ENCODE measurements around the gene TELO2. TPM values are rescaled to one million over a fixed set of nuclear protein-coding genes. Genes with fewer than 3 reads are reported as not detected.

The TELO2 gene
- total RNA-seq, 2 donors from 2014 or later = 85.0 to 91.7 TPM

- H3K9me3 ChIP-seq (ENCODE audit: control insufficient read depth, low read length) = no peaks in the 10 kb centered on the region
- no peaks in the 10 kb centered on the region for H3K27me3 Mint-ChIP-seq (ENCODE audit: insufficient read depth)
- no peak for TF ChIP-seq CTCF (conservative IDR thresholded peaks at IDR 0.05)
- H3K36me3 ChIP-seq (ENCODE audit: control insufficient read depth, insufficient read depth, low read length) = no peaks in the 10 kb centered on the region
- no peak overlapping the region for H3K4me3 ChIP-seq (ENCODE audit: low read length)
- no peak overlapping the region for H3K9ac ChIP-seq (ENCODE audit: extremely low read depth, low read length, poor library complexity, severe bottlenecking)
- H3K4me3 Mint-ChIP-seq = no peak overlapping the region
- no peak for DNase-seq
- H3K27ac ChIP-seq (ENCODE audit: low read depth, low read length) = no peak overlapping the region
- 93 to 99% methylated on average over 13 to 18 of the region's 18 CpGs for WGBS, 2 experiments (ENCODE audit: insufficient coverage in 1 of 2, insufficient read length in 1 of 2)
- no peaks in the 10 kb centered on the region for H3K36me3 Mint-ChIP-seq (ENCODE audit: low read depth)
- no peaks in the 10 kb centered on the region for H3K4me1 ChIP-seq (ENCODE audit: control insufficient read depth, insufficient read depth, low read length)
- no peaks in the 10 kb centered on the region for H3K27me3 ChIP-seq (ENCODE audit: control insufficient read depth, insufficient read depth, low read length, poor library complexity, severe bottlenecking)
- peak overlapping the region; percentile 44 for H3K27ac Mint-ChIP-seq
- H3K4me1 Mint-ChIP-seq = no peaks in the 10 kb centered on the region
- no peaks in the 10 kb centered on the region for H3K9me3 Mint-ChIP-seq
These were observed 49.4 kb downstream of the TELO2 start for GRCh38 chr16:1542533-1542932.

- no peaks in the 10 kb centered on the region for H3K4me1 Mint-ChIP-seq
- peaks cover 2% of the 10 kb centered on the region for H3K36me3 Mint-ChIP-seq (ENCODE audit: low read depth)
- WGBS, 2 experiments (ENCODE audit: insufficient coverage in 1 of 2, insufficient read length in 1 of 2) = 81 to 86% methylated on average over 27 to 30 of the region's 30 CpGs
- Histone ChIP-seq H3K36me3 (ENCODE audit: control insufficient read depth, insufficient read depth, low read length) (no peaks in the 10 kb centered on the region), H3K4me1 (ENCODE audit: control insufficient read depth, insufficient read depth, low read length) (no peaks in the 10 kb centered on the region), H3K27me3 (ENCODE audit: control insufficient read depth, insufficient read depth, low read length, poor library complexity, severe bottlenecking) (no peaks in the 10 kb centered on the region), H3K9ac (ENCODE audit: extremely low read depth, low read length, poor library complexity, severe bottlenecking) (no peak overlapping the region), H3K27ac (ENCODE audit: low read depth, low read length) (no peak overlapping the region), H3K9me3 (ENCODE audit: control insufficient read depth, low read length) (no peaks in the 10 kb centered on the region), H3K4me3 (ENCODE audit: low read length) (no peak overlapping the region)
- peak; percentile 75 for DNase-seq
- H3K9me3 Mint-ChIP-seq = no peaks in the 10 kb centered on the region
- H3K4me3 Mint-ChIP-seq = no peak overlapping the region
- no peaks in the 10 kb centered on the region for H3K27me3 Mint-ChIP-seq (ENCODE audit: insufficient read depth)
- H3K27ac Mint-ChIP-seq = no peak overlapping the region
- peak; percentile 29 for TF ChIP-seq CTCF (conservative IDR thresholded peaks at IDR 0.05)
These were observed 50.1 kb downstream of the TELO2 start for GRCh38 chr16:1543085-1543896.

GRCh38 chr16:1545044-1546040 is 52.2 kb downstream of the TELO2 start:
- Histone ChIP-seq H3K27me3 (ENCODE audit: control insufficient read depth, insufficient read depth, low read length, poor library complexity, severe bottlenecking) (no peaks in the 10 kb centered on the region), H3K36me3 (ENCODE audit: control insufficient read depth, insufficient read depth, low read length) (no peaks in the 10 kb centered on the region), H3K9ac (ENCODE audit: extremely low read depth, low read length, poor library complexity, severe bottlenecking) (no peak overlapping the region), H3K27ac (ENCODE audit: low read depth, low read length) (no peak overlapping the region), H3K4me1 (ENCODE audit: control insufficient read depth, insufficient read depth, low read length) (no peaks in the 10 kb centered on the region), H3K4me3 (ENCODE audit: low read length) (no peak overlapping the region), H3K9me3 (ENCODE audit: control insufficient read depth, low read length) (no peaks in the 10 kb centered on the region)
- Mint-ChIP-seq H3K27me3 (ENCODE audit: insufficient read depth) (no peaks in the 10 kb centered on the region), H3K4me1 (no peaks in the 10 kb centered on the region), H3K27ac (no peak overlapping the region), H3K4me3 (no peak overlapping the region), H3K36me3 (ENCODE audit: low read depth) (peaks cover 2% of the 10 kb centered on the region), H3K9me3 (no peaks in the 10 kb centered on the region)
- WGBS, 2 experiments (ENCODE audit: insufficient coverage in 1 of 2, insufficient read length in 1 of 2) = 86 to 92% methylated on average over 20 to 26 of the region's 26 CpGs
- no peak for DNase-seq
- no peak for TF ChIP-seq CTCF (conservative IDR thresholded peaks at IDR 0.05)
